Activated CD4-positive, alpha-beta T cell treated with anti-CD3 and anti-CD28 coated beads, Interleukin-2, amount 50 U/mL, for 16 hours (primary cell): Measurements from ENCODE around the gene INAFM2.

ENCODE experiments used
- DNase-seq: peaks from one replicate; pipeline ENCODE4 v3.0.0-alpha.2; 2020

INAFM2 gene

DNA sequence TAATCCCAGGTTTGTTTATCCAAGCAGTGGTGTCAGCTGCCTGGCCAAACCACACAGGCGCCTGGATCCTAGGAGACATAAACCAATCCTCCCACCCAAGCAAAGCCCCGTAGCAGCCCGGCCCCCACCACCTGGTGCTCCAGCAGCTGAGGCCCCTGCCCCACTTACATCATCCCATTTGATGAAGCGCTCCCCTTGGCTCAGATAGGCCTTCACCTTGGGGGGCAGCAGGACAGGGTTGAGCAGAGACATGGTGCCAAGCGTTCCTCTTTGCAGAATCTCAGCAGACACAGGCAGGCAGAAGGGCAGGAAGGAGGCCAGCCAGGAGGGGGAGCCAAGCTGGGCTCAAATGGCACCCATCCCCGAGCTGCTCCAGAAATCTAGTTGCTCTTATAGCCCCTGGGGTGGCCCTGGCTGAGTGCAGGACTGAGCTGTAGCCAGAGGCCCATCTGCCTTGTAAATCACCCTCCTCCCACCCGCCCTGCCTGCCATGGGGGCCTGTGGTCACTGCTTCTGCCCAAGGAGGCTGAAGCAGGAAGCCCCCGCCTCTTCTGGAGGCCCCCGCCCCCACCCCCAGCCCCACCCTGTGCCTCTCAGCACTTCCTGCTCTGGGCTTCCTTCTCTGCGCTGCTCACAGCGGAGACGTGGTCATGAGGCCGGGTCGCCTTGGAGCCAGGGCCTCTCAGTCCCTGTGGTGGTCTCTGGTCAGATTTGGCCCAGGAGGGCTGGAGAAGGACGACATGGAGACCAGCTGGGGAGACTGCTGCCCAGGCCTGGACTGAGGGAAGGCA, 15.9 kb upstream of the INAFM2 start, which contains the start of gene PLCB2:
Gene PLCB2, minus strand, starts transcription at position 515 of the 791 bp plus-strand sequence. Its CDS starts 263 bp downstream, at position 252.
- peak; percentile 68 for DNase-seq

GRCh38 chr15:40309344-40309862, 14.1 kb upstream of the INAFM2 start:
- no peak for DNase-seq

GRCh38 chr15:40310001-40310959, 13.2 kb upstream of the INAFM2 start:
- peak; percentile 67 for DNase-seq

GRCh38 chr15:40310993-40311392, 12.5 kb upstream of the INAFM2 start:
- no peak for DNase-seq

GRCh38 chr15:40312370-40313158, 10.9 kb upstream of the INAFM2 start:
- no peak for DNase-seq

DNA sequence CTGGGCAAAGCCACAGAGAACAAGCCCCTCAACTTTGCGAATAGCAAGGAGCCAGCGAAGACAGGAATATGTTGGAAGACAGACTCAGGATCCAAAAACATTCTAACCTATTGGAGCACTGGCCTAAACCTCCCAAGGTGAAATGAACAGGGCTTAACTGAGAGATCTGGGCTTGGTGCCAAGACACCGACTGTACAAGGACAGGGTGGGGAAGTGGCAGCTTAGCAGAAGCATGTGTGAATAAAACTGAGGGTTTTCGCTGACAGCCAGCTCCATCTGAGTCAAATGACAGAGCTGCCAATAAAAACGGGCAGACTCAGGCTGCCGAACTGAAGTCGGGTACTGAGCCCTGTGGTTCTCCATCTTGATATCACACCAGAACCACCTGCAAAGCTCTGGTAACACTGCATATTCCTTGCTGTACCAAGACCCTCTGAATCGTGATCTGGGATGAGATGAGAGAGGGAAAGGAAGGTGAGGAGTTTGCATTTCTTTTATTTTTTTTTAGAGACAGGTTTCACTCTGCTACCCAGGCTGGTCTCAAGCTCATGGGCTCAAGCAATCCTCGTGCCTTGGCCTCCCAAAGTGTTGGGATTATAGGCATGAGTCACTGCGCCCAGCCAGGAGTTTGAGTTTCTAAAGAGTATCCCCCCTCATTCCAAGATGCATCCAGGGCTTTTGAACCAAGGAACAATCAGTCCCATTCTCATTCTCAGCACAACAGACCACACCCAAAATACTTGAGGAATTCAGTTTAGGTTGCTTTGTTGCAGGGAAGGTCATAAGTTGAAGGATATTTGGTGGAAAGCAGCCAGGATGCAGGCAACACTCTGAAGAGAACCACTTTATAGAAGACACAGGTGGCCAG, 9.7 kb upstream of the INAFM2 start:
- no peak for DNase-seq

GRCh38 chr15:40314723-40315276, 8.7 kb upstream of the INAFM2 start:
- no peak for DNase-seq

DNA sequence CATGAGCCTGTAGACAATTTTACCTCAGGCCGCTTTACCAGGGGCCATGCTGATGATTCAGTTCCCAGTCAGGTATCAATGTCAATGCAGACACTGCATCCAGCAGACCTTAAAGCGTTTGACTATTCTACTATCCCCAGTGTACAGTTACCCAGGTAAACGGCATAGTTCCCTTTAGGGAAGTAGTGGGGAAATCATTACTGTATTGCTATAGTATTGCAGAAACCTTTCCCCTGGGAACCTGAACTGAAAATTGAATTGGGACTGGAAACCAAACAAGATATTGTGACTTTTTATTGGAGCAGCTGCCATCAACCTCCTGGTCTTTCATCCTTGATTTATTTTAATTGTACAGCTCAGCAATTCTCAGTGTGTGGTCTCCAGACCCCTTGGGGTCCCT, 6.6 kb upstream of the INAFM2 start:
- no peak for DNase-seq

DNA sequence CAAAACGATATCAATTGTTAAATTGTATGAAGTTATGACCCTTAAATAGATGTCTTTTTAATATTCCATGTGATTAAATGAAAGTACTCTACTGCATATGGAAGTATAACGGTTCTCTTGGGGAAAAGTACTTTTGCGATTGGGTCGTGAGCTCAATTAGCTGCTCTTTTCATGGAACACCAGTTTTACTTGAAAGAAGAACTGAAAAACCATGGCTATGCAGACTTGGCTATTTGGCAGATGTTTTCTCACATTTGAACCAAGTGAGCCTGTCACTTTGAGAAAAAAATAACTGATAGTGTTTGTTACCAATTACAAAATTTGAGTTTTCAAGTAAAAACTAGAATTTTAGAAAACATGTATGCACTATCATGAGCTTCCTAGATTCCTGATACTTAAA, 5.9 kb upstream of the INAFM2 start:
- no peak for DNase-seq

- no peak for DNase-seq
These were observed 3.1 kb upstream of the INAFM2 start for GRCh38 chr15:40320409-40320808.

DNA sequence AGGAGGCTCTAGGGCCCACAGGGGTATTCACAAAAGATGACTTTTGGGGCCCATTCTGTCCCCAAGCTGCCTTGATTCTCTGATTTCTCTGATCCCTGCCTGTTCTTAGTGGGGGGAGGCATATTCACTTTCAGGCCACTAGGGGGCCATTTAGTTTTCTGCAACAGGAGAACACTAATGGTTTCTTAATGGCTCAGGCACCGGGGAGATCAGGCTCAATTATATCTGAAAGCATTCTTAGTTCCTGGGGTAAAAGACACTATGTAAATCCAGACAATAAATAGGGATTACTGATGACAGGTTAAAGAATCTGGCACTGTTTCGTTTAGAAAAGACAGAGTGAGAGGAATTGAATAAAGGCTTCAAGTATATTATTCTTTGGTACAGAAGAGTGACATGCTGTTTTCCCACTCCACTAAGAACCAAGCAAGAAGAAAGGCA, 2.5 kb upstream of the INAFM2 start:
- DNase-seq: peak; percentile 76

- no peak for DNase-seq
These were observed 807 bp upstream of the INAFM2 start for GRCh38 chr15:40322531-40323238.

DNA sequence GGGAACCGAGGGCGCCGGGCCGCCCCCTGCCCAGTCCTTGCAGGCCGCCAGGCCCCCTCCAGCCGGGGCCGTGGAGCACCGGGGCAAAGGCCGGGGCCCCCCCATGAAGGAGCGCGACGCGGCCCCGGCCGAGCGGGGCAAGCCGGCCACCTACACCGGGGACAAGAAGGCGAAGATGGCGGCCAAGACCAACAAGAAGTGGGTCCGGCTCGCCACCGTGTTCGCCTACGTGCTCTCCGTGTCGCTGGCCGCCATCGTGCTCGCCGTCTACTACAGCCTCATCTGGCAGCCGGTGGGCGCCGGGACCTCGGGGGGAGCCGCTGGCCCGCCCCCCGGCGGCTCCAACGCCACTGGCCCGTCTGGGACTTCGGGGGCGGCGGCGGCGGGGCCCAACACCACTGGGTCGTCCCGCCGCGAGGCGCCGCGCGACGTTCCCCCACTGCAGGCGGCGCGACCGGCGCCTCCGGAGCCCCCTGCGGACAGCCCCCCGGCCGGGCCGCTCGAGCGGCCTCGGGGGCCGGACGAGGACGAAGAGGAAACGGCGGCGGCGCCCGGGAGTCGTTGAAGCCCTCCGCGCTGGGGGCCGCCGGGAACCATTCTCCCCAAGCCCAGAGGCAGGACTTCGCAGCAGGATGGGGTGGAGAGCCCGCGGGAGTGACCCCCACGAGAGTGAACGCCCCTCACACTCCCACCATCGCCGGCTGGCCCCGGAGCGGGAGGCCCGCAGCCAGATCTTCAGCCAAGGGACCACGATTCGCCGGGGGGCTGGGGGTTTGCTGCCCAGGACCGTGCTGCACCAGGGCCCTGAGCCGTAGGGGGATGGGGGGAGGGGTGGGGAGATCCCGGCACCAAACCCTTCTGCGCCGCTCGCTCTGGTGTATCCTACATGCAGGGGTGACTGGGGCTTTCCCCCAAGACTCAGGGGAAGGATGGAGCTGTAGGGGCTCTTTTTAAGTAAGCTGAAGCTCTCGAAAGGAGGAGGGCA, 753 bp downstream of the INAFM2 start:
- DNase-seq: no peak

- no peak for DNase-seq
These were observed 1.7 kb downstream of the INAFM2 start for GRCh38 chr15:40325188-40325587.

DNA sequence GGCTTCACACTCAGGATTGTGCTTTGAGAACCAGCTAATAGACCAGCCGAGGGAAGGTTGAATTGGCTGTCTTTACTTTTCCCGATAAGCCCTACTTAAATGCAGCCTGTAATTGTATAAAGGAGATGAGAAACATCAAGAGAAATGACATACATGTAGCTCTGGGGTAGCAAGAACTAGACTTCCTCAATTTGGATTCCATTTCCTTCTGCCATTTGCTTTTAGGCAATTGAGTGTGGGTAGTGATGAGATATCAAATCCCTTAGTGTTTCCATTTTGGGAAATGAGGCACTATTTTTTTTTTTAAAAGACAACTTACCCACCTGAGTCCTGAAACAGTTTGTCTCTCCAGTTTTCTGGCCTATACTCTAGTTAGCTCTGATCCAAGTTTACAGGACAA, 2.2 kb downstream of the INAFM2 start:
- DNase-seq: no peak

DNA sequence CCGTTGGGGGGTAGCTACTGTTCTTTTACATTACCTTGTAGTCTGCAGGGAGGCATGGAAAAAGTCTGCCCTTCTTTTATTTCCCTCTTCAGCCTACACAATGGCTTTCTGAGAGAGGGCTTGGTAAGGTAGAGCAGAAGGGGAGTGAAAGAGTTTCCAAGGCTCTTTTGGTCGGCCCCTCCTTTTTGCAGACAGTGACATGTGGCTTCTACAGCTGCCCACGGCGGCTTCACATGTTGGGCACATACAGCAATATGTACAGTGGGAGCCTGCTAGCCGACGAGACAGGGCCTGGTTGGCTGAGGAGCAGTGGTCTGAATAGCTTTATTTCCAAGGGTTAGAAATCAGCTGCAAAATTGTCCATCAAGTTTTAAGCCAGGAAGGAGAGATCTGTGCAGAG, 4.0 kb downstream of the INAFM2 start:
- DNase-seq: no peak

GRCh38 chr15:40328176-40328575, 4.7 kb downstream of the INAFM2 start:
- DNase-seq: no peak

DNA sequence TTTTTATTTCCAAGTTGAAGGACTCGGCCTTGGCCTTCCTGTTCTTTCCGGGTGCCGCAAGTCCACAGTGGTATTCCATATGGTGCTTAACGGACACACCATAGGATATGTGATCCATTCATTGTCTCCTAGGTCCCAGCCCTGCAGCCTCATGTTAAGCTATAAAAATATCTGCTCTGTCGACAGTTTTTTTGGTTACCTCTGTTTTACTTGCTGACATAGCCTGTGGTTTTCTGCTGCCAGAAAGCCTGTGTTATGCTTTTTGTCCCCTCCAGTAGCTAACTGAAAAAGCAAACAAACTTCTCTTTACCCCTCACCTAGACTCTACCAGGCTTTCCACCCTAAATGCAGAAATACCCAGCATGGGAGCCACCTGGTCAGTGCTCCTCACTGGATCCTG, 5.3 kb downstream of the INAFM2 start:
- no peak for DNase-seq

DNA sequence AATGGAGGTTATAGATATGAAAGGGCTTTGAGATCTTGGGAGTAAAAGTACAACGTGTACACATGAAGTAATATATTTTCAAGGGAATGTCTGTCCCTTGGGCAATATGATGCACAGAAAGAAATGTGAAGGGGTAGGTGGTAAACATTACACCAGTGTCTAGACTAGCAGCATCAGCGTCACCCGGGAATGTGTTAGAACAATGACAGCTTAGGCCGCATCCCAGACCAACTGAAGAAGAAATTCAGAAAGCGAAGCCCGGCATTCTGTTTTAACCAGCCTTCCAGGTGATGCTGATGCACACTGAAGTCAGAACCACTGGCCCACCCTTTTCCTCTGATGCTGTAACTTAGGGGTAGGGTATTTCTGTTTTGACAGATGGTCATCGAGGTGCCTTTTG, 6.3 kb downstream of the INAFM2 start:
- DNase-seq: no peak
